Memory B cell (primary cell): ENCODE data around the gene HBG2.

ENCODE experiments used
- ATAC-seq: fragments of 150-1000 bp; cut with Tn5 transposase; 2 replicates; pipeline ENCODE4 v1.10.0; 2021; ENCODE audit warnings: low read depth, mild to moderate bottlenecking, moderate library complexity
- DNase-seq, 2 donors: peaks; one replicate each; pipeline ENCODE4 v3.0.0; 2022; ENCODE audit warnings: low spot score in 2 of 2
- H3K27ac Mint-ChIP-seq: one replicate; pipeline ENCODE4 v1.8.0; 2022; ENCODE audit warnings: mild to moderate bottlenecking, moderate library complexity, mixed read lengths
- H3K27me3 Mint-ChIP-seq: one replicate; pipeline ENCODE4 v1.8.0; 2022; ENCODE audit warnings: mixed read lengths
- H3K36me3 Mint-ChIP-seq: one replicate; pipeline ENCODE4 v1.8.0; 2022; ENCODE audit warnings: mild to moderate bottlenecking, mixed read lengths
- H3K4me1 Mint-ChIP-seq: one replicate; pipeline ENCODE4 v1.8.0; 2022; ENCODE audit warnings: mixed read lengths
- H3K4me3 Mint-ChIP-seq: one replicate; pipeline ENCODE4 v1.8.0; 2022; ENCODE audit warnings: mild to moderate bottlenecking, moderate library complexity, mixed read lengths
- H3K9me3 Mint-ChIP-seq: one replicate; pipeline ENCODE4 v1.8.0; 2022; ENCODE audit warnings: mixed read lengths

The HBG2 gene

GRCh38 chr11:5223686-5224085, 30.9 kb downstream of the HBG2 start:
- H3K27ac Mint-ChIP-seq, result no peak overlapping the region
- H3K36me3 Mint-ChIP-seq, result peaks cover 1% of the 10 kb centered on the region
- peaks cover 4% of the 10 kb centered on the region for H3K27me3 Mint-ChIP-seq
- H3K4me1 Mint-ChIP-seq, result no peaks in the 10 kb centered on the region
- peaks cover 4% of the 10 kb centered on the region for H3K9me3 Mint-ChIP-seq
- H3K4me3 Mint-ChIP-seq, result no peak overlapping the region
- ATAC-seq (no peak), DNase-seq (no peak)

GRCh38 chr11:5223146-5223545, 31.4 kb downstream of the HBG2 start:
- ATAC-seq, result no peak
- Mint-ChIP-seq H3K4me3 (no peak overlapping the region), H3K36me3 (peaks cover 1% of the 10 kb centered on the region), H3K9me3 (peaks cover 4% of the 10 kb centered on the region), H3K4me1 (no peaks in the 10 kb centered on the region), H3K27me3 (peaks cover 4% of the 10 kb centered on the region), H3K27ac (no peak overlapping the region)
- DNase-seq, result no peak

GRCh38 chr11:5210376-5210885, 44.1 kb downstream of the HBG2 start:
- no peak overlapping the region for H3K27ac Mint-ChIP-seq
- H3K36me3 Mint-ChIP-seq, result no peaks in the 10 kb centered on the region
- H3K4me3 Mint-ChIP-seq, result no peak overlapping the region
- no peaks in the 10 kb centered on the region for H3K4me1 Mint-ChIP-seq
- ATAC-seq (no peak), DNase-seq (no peak)
- no peaks in the 10 kb centered on the region for H3K27me3 Mint-ChIP-seq
- H3K9me3 Mint-ChIP-seq, result peaks cover 3% of the 10 kb centered on the region

- H3K4me3 Mint-ChIP-seq, result no peak overlapping the region
- DNase-seq (no peak), ATAC-seq (no peak)
- H3K4me1 Mint-ChIP-seq, result no peaks in the 10 kb centered on the region
- H3K27ac Mint-ChIP-seq, result no peak overlapping the region
- H3K27me3 Mint-ChIP-seq, result peaks cover 3% of the 10 kb centered on the region
- H3K36me3 Mint-ChIP-seq, result no peaks in the 10 kb centered on the region
- H3K9me3 Mint-ChIP-seq, result no peaks in the 10 kb centered on the region
These were observed 49.8 kb downstream of the HBG2 start for GRCh38 chr11:5204787-5205186.

- no peak overlapping the region for H3K4me3 Mint-ChIP-seq
- H3K27ac Mint-ChIP-seq, result no peak overlapping the region
- no peak for ATAC-seq
- no peaks in the 10 kb centered on the region for H3K9me3 Mint-ChIP-seq
- H3K4me1 Mint-ChIP-seq, result no peaks in the 10 kb centered on the region
- no peak for DNase-seq
- H3K36me3 Mint-ChIP-seq, result no peaks in the 10 kb centered on the region
- peaks cover 5% of the 10 kb centered on the region for H3K27me3 Mint-ChIP-seq
These were observed 51.2 kb downstream of the HBG2 start for GRCh38 chr11:5203366-5203765.
